ENCODE data around the gene STARD9. TPM values are rescaled to one million over a fixed set of nuclear protein-coding genes. Genes with fewer than 3 reads are reported as not detected.

Gene STARD9
- total and polyA plus RNA-seq, 10 of the 15 experiments (the other 5 are each of a cell fraction or from before 2014, with no cell fraction given) = 0.58 to 11.5 (median 6.1) TPM

- no peak for TF ChIP-seq ZBTB4 (CRISPR knock-in tag; IDR thresholded peaks at IDR 0.05)
- TF ChIP-seq ESRRA (IDR thresholded peaks at IDR 0.05; ENCODE audit: low read length) = no peak
- TF ChIP-seq SIX5 (IDR thresholded peaks at IDR 0.05; ENCODE audit: low read depth, low read length, severe bottlenecking) = no peak
- peak in 1 of 2 experiments; percentile 25; a peak in 1 of 4 replicates for TF ChIP-seq BHLHE40 (IDR thresholded peaks at IDR 0.05; ENCODE audit: borderline replicate concordance in 1 of 2, low read depth in 2 of 2, low read length in 1 of 2)
- no peak for TF ChIP-seq POU2F2 (IDR thresholded peaks at IDR 0.05; ENCODE audit: borderline replicate concordance, low read depth, low read length)
- TF ChIP-seq E4F1 (IDR thresholded peaks at IDR 0.05; ENCODE audit: borderline replicate concordance, partially characterized antibody) = no peak
- TF ChIP-seq ETV6 (conservative IDR thresholded peaks at IDR 0.05 in 1 of 2, IDR thresholded peaks at IDR 0.05 in 1 of 2; ENCODE audit: borderline replicate concordance in 1 of 2, low read depth in 1 of 2) = 0 out of 4 replicates have a peak, but pooled peaks of 1 of the 2 experiments have one; percentile 15
- no peak for TF ChIP-seq TBL1XR1 (IDR thresholded peaks at IDR 0.05; ENCODE audit: low read depth, low read length)
- TF ChIP-seq SKIL (IDR thresholded peaks at IDR 0.05; ENCODE audit: low read depth, poor library complexity, severe bottlenecking) = peak; percentile 63
Observed at GRCh38 chr15:42604894-42605744, 29.7 kb downstream of the STARD9 start (continued).

Measured in GM12878 (cell line).